Karpas-422 (cell line): ENCODE data around the gene D2HGDH. TPM values are rescaled to one million over a fixed set of nuclear protein-coding genes. Genes with fewer than 3 reads are reported as not detected.
A peak's percentile ranks its signal among the peaks of the same experiment; 100 is the strongest.
"Not testable (repeated sequence)": the region's sequence is repeated elsewhere in the genome, so short reads cannot be mapped to it uniquely, and the experiment has no call there.

Experiments used
- DNase-seq: peaks from one replicate; pipeline ENCODE4 v3.0.0-alpha.2; 2015
- H2AFZ ChIP-seq: fragments of 200-600 bp; sonication (generic); 2 replicates; pipeline ENCODE4 v1.6.1; 2014; ENCODE audit warnings: antibody characterized with exemption, low read length, mixed read lengths
- H3K27ac ChIP-seq: fragments of 200-600 bp; sonication (generic); 2 replicates; pipeline ENCODE4 v1.5.1; 2014; ENCODE audit warnings: mild to moderate bottlenecking, low read length, moderate library complexity
- H3K27me3 ChIP-seq: fragments of 200-600 bp; sonication (generic); 2 replicates; pipeline ENCODE4 v1.6.1; 2014; ENCODE audit warnings: low read length, mixed read lengths
- H3K36me3 ChIP-seq: fragments of 200-600 bp; sonication (generic); 2 replicates; pipeline ENCODE4 v1.6.1; 2014; ENCODE audit warnings: low read length, mixed read lengths; ENCODE audit not compliant: insufficient read depth
- H3K4me1 ChIP-seq: fragments of 200-600 bp; sonication (generic); 2 replicates; pipeline ENCODE4 v1.6.1; 2014; ENCODE audit warnings: mild to moderate bottlenecking, low read length, mixed read lengths
- H3K4me2 ChIP-seq: fragments of 200-600 bp; sonication (generic); 2 replicates; pipeline ENCODE4 v1.6.1; 2014; ENCODE audit warnings: low read length, low read depth, mild to moderate bottlenecking; ENCODE audit not compliant: poor library complexity, severe bottlenecking
- H3K4me3 ChIP-seq: fragments of 200-600 bp; sonication (generic); 2 replicates; pipeline ENCODE4 v1.5.1; 2014; ENCODE audit warnings: mild to moderate bottlenecking, antibody characterized with exemption, low read length, mixed read lengths
- H3K79me2 ChIP-seq: fragments of 200-600 bp; sonication (generic); 2 replicates; pipeline ENCODE4 v1.6.1; 2014; ENCODE audit warnings: mild to moderate bottlenecking, low read length, mixed read lengths
- H3K9ac ChIP-seq: fragments of 200-600 bp; sonication (generic); 2 replicates; pipeline ENCODE4 v1.6.0; 2014; ENCODE audit warnings: low read length
- H3K9me2 ChIP-seq: fragments of 200-600 bp; sonication (generic), shearing (Covaris generic); replicated peaks from 2 replicates; pipeline ENCODE4 v1.6.0; 2014; ENCODE audit warnings: mild to moderate bottlenecking, low read length, moderate library complexity; ENCODE audit not compliant: insufficient read depth
- H3K9me3 ChIP-seq: fragments of 300-700, 200-600 bp; sonication (generic); 2 replicates; pipeline ENCODE4 v1.6.1; 2014; ENCODE audit warnings: low read length, mixed read lengths
- H4K20me1 ChIP-seq: fragments of 200-600 bp; sonication (generic); 2 replicates; pipeline ENCODE4 v1.6.1; 2014; ENCODE audit warnings: mild to moderate bottlenecking, antibody characterized with exemption, low read length, low read depth; ENCODE audit not compliant: insufficient read depth
- total RNA-seq: library from RNA; depleted of rRNA; stranded (reverse); fragments of >200 nt; shearing (Covaris generic); gene quantifications from 2 replicates; pipeline ENCODE4 v1.2.3, GENCODE V29; 2014; ENCODE audit warnings: low replicate concordance

Gene D2HGDH
- total RNA-seq, 1 experiment from 2014 or later, result 21.2 TPM

DNA sequence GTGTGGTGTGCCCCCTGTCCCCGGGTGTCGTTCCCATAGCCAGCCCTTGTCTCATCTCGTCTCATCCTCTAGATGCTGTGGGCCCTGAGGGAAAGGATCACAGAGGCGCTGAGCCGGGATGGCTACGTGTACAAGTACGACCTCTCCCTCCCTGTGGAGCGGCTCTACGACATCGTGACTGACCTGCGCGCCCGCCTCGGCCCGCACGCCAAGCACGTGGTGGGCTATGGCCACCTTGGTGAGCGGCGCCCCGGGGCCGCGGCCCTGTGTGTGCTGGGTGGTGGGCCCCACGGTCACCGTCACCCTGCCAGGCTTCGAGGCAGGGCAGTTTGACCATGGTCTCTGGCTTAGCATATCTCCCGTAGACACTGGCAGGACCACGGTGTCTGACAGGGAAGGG, 21.3 kb downstream of the D2HGDH start:
- H3K9ac ChIP-seq, result no peak overlapping the region
- H3K9me2 ChIP-seq, result no peaks in the 10 kb centered on the region
- peaks cover 29% of the 10 kb centered on the region for H3K36me3 ChIP-seq
- H4K20me1 ChIP-seq, result no peaks in the 10 kb centered on the region
- H3K27me3 ChIP-seq, result no peaks in the 10 kb centered on the region
- H3K4me2 ChIP-seq, result no peak overlapping the region
- H3K79me2 ChIP-seq, result no peaks in the 10 kb centered on the region
- no peak overlapping the region for H3K27ac ChIP-seq
- H3K4me1 ChIP-seq, result no peaks in the 10 kb centered on the region
- DNase-seq, result no peak
- H3K4me3 ChIP-seq, result no peak overlapping the region
- H2AFZ ChIP-seq, result no peak overlapping the region
- H3K9me3 ChIP-seq, result peaks cover 10% of the 10 kb centered on the region

DNA sequence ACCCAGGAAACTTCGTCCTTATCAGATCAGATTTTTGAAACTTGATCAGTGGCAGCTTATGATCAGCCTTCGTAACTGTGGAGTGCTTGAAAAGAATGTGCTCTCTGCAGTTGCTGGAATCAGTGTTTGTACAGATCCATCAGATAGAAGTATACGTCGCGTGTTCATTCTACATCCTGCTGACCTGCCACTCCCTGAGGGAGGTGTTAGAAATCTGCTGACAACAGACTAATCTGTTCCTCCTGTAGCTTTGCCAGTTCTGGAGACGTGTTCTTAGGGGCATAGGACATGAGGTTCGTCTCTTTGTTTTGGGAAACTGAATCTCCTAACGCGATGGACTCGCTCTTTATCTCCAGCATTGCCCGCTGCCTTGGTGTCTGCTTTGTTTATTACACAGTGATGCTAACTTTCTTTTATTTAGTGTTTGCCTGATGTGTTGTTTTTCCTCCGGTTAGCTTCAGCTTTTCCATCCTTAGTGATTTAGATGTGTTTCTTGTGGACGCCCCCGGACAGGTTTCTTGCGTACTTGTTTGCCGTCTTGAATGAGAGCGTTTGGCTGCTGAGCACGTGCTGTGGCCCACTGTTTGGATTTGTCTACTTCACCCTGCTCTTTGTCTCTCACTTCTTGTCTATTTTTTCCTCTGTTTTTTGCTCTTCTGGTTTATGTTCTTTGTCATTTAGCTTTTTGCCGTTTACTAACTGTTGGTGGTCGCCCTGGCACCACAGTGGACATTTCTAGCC, 24.8 kb downstream of the D2HGDH start:
- Histone ChIP-seq H2AFZ (no peak overlapping the region), H3K4me3 (no peak overlapping the region), H3K27me3 (no peaks in the 10 kb centered on the region), H3K4me1 (no peaks in the 10 kb centered on the region), H3K4me2 (no peak overlapping the region), H3K36me3 (peaks cover 30% of the 10 kb centered on the region), H4K20me1 (no peaks in the 10 kb centered on the region), H3K27ac (no peak overlapping the region), H3K9me2 (no peaks in the 10 kb centered on the region), H3K79me2 (no peaks in the 10 kb centered on the region), H3K9ac (no peak overlapping the region), H3K9me3 (peaks cover 10% of the 10 kb centered on the region)
- no peak for DNase-seq

DNA sequence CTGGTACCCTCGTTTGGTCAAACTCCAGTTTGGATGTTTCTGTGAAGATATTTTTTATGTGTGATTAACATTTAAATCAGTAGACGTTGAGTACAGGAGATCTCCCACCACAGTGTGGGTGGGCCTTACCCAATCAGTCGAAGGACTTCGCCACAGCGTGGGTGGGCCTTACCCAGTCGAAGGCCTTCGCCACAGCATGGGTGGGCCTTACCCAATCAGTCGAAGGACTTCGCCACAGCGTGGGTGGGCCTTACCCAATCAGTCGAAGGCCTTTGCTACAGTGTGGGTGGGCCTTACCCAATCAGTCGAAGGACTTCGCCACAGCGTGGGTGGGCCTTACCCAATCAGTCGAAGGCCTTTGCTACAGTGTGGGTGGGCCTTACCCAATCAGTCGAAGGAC, 25.5 kb downstream of the D2HGDH start:
- H3K9me2 ChIP-seq, H4K20me1 ChIP-seq, H3K27ac ChIP-seq, H2AFZ ChIP-seq, H3K9ac ChIP-seq, H3K4me1 ChIP-seq, H3K4me3 ChIP-seq, H3K4me2 ChIP-seq, H3K27me3 ChIP-seq, H3K9me3 ChIP-seq, DNase-seq, H3K79me2 ChIP-seq: not testable (repeated sequence)
- H3K36me3 ChIP-seq, result peaks cover 30% of the 10 kb centered on the region

DNA sequence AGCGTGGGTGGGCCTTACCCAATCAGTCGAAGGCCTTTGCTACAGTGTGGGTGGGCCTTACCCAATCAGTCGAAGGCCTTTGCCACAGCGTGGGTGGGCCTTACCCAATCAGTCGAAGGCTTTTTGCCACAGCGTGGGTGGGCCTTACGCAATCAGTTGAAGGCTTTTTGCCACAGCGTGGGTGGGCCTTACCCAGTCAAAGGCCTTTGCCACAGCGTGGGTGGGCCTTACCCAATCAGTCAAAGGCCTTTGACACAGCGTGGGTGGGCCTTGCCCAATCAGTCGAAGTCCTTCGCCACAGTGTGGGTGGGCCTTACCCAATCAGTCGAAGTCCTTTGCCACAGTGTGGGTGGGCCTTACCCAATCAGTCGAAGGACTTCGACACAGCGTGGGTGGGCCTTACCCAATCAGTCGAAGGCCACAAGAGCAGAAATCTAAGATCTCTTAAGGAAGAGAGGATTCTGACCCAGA, 25.9 kb downstream of the D2HGDH start:
- Histone ChIP-seq H3K4me1 (no peaks in the 10 kb centered on the region), H3K36me3 (peaks cover 30% of the 10 kb centered on the region), H3K79me2 (no peaks in the 10 kb centered on the region), H3K4me3 (no peak overlapping the region), H2AFZ (no peak overlapping the region), H3K9ac (no peak overlapping the region), H3K9me3 (peaks cover 10% of the 10 kb centered on the region), H3K27ac (no peak overlapping the region), H3K4me2 (no peak overlapping the region), H3K9me2 (no peaks in the 10 kb centered on the region), H4K20me1 (no peaks in the 10 kb centered on the region), H3K27me3 (no peaks in the 10 kb centered on the region)
- DNase-seq, result peak; percentile 54

DNA sequence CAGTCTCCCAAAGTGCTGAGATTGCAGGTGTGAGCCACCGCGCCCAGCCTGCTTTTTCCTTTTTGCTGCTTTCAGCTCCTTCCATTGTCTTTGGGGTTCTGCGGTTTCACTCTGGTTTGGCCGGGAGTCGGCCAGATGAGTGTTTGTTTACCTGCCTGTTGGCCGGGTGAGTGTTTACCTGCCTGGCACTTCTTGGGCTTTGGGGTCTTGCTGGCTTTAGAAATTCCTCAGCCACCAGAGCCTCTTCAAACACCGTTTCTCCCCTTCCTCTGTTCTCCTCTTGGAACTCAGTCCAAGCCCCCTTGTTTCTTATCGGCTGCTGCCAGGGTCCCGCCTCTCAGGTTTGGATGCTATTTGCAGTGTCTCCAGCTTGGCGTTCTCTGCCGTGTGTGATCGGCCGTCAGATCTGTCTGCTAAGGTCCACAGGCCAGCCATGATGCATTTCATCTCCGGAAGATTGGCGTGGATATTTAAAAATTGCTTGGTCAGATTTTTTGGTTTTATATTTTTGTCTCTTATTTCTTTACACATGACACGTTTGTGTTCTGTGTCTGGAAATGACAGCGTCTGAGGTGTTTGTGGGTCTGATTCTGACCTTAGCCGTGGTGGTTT, 28.0 kb downstream of the D2HGDH start:
- no peaks in the 10 kb centered on the region for H4K20me1 ChIP-seq
- H3K4me2 ChIP-seq, result no peak overlapping the region
- H3K9me3 ChIP-seq, result peaks cover 10% of the 10 kb centered on the region
- DNase-seq, result no peak
- peaks cover 30% of the 10 kb centered on the region for H3K36me3 ChIP-seq
- H3K4me3 ChIP-seq, result no peak overlapping the region
- H3K27ac ChIP-seq, result no peak overlapping the region
- no peak overlapping the region for H3K9ac ChIP-seq
- no peaks in the 10 kb centered on the region for H3K4me1 ChIP-seq
- no peaks in the 10 kb centered on the region for H3K79me2 ChIP-seq
- H3K27me3 ChIP-seq, result no peaks in the 10 kb centered on the region
- H3K9me2 ChIP-seq, result no peaks in the 10 kb centered on the region
- H2AFZ ChIP-seq, result no peak overlapping the region

DNA sequence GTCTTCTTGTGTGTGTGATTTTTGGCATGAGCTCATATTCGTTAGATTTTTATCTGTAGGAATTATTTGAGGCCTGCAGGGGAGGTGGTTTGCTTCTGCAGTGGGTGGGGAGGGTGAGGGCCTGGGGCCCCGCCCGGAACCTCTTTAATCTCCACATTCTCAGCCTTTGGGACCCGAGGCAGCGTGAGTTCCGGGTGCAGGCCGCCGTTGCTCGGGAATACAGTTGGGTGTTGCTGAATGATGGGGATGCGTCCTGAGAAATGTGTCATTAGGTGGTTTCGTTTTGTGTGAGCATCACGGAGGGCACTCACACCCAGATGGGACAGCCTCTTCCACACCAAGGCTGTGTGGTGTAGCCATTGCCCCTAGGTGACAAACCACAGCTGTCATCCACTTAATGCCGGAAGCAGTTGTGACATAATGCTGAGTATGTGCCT, 28.5 kb downstream of the D2HGDH start:
- peaks cover 10% of the 10 kb centered on the region for H3K9me3 ChIP-seq
- no peak overlapping the region for H2AFZ ChIP-seq
- DNase-seq, result no peak
- no peaks in the 10 kb centered on the region for H3K27me3 ChIP-seq
- no peaks in the 10 kb centered on the region for H3K9me2 ChIP-seq
- peaks cover 28% of the 10 kb centered on the region for H3K36me3 ChIP-seq
- H3K79me2 ChIP-seq, result no peaks in the 10 kb centered on the region
- H3K4me1 ChIP-seq, result no peaks in the 10 kb centered on the region
- no peaks in the 10 kb centered on the region for H4K20me1 ChIP-seq
- H3K4me2 ChIP-seq, result no peak overlapping the region
- no peak overlapping the region for H3K27ac ChIP-seq
- no peak overlapping the region for H3K9ac ChIP-seq
- no peak overlapping the region for H3K4me3 ChIP-seq

DNA sequence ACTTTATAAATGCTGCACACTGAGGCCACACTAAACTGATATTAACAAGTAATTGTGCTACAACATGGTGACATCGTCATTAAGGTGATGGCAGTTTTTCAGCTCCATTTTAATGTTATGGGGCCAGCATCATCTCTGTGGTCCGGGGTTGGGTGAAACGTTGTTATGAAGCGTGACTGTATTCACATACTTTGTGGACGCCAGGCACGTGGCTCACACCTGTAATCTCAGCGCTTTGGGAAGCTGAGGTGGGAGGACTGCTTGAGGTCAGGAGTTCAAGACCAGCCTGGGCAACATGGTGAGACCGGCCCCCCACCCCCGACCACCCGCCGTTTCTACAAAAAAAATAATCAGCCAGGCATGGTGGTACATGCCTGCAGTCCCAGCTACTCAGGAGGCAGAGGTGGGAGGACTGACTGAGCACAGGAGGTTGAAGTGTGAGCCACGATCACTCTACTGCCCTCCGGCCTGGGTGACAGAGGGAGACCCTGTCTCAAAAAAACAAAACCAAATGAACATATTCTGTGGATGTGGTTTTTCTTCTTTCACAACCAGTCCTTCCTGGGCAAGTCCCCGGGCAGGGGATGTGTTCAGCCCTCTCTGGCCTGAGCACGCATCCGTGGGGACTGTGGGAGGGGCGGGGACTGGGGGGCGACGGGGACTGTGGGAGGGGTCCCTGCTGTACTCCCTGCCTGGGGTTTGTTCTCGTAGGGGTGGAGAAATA, 29.3 kb downstream of the D2HGDH start:
- H3K9me2 ChIP-seq, result no peaks in the 10 kb centered on the region
- no peaks in the 10 kb centered on the region for H3K4me1 ChIP-seq
- H4K20me1 ChIP-seq, result no peaks in the 10 kb centered on the region
- no peaks in the 10 kb centered on the region for H3K27me3 ChIP-seq
- DNase-seq, result no peak
- no peaks in the 10 kb centered on the region for H3K79me2 ChIP-seq
- no peak overlapping the region for H2AFZ ChIP-seq
- H3K36me3 ChIP-seq, result peaks cover 22% of the 10 kb centered on the region
- H3K4me3 ChIP-seq, result no peak overlapping the region
- H3K9me3 ChIP-seq, result peaks cover 10% of the 10 kb centered on the region
- H3K27ac ChIP-seq, result no peak overlapping the region
- no peak overlapping the region for H3K9ac ChIP-seq
- H3K4me2 ChIP-seq, result no peak overlapping the region
